GM03348 (cell line): ENCODE data around the gene KIDINS220.
A peak's percentile ranks its signal among the peaks of the same experiment; 100 is the strongest.

Source experiments
- DNase-seq: peaks from one replicate; pipeline ENCODE4 v3.0.0; 2012; ENCODE audit warnings: low spot score

Gene KIDINS220

GRCh38 chr2:8851811-8852560 lies 14.6 kb upstream of the KIDINS220 start:
- DNase-seq = peak; percentile 72

GRCh38 chr2:8850845-8851487 lies 13.6 kb upstream of the KIDINS220 start:
- no peak for DNase-seq

GRCh38 chr2:8849327-8849726 lies 11.9 kb upstream of the KIDINS220 start:
- peak; percentile 82 for DNase-seq

- no peak for DNase-seq
These were observed 11.1 kb upstream of the KIDINS220 start for GRCh38 chr2:8848328-8849100.

GRCh38 chr2:8847400-8847799 lies 10.0 kb upstream of the KIDINS220 start:
- DNase-seq = no peak

- no peak for DNase-seq
These were observed 4.5 kb upstream of the KIDINS220 start for GRCh38 chr2:8841932-8842331.

GRCh38 chr2:8840475-8841091 lies 3.2 kb upstream of the KIDINS220 start:
- DNase-seq = no peak

- no peak for DNase-seq
These were observed 2.0 kb upstream of the KIDINS220 start for GRCh38 chr2:8839189-8839965.

GRCh38 chr2:8837795-8838140 lies 355 bp upstream of the KIDINS220 start:
- no peak for DNase-seq

GRCh38 chr2:8835279-8835678 lies 2.1 kb downstream of the KIDINS220 start:
- DNase-seq = no peak

- no peak for DNase-seq
These were observed 3.6 kb downstream of the KIDINS220 start for GRCh38 chr2:8833853-8834252.

GRCh38 chr2:8831516-8831915 lies 5.9 kb downstream of the KIDINS220 start:
- DNase-seq = no peak

- no peak for DNase-seq
These were observed 9.7 kb downstream of the KIDINS220 start for GRCh38 chr2:8827729-8828128.

GRCh38 chr2:8822218-8822617 lies 15.2 kb downstream of the KIDINS220 start:
- DNase-seq = no peak

- DNase-seq = peak; percentile 65
These were observed 15.9 kb downstream of the KIDINS220 start for GRCh38 chr2:8821276-8822217.

GRCh38 chr2:8819948-8820347 lies 17.5 kb downstream of the KIDINS220 start:
- DNase-seq = no peak

GRCh38 chr2:8819194-8819593 lies 18.2 kb downstream of the KIDINS220 start:
- peak; percentile 26 for DNase-seq

GRCh38 chr2:8817221-8817620 lies 20.2 kb downstream of the KIDINS220 start:
- no peak for DNase-seq

- DNase-seq = no peak
These were observed 30.3 kb downstream of the KIDINS220 start for GRCh38 chr2:8806885-8807704.
